ENCODE results near the gene ANKFN1.

- no peak for TF ChIP-seq NFYB (CRISPR knock-in tag; IDR thresholded peaks at IDR 0.05)
- no peak for TF ChIP-seq ZBTB33 (CRISPR knock-in tag; IDR thresholded peaks at IDR 0.05)
- no peak for TF ChIP-seq CREB1 (IDR thresholded peaks at IDR 0.05)
- TF ChIP-seq CREB1 (CRISPR knock-in tag; IDR thresholded peaks at IDR 0.05): no peak
- no peak for TF ChIP-seq CTCF (CRISPR knock-in tag; IDR thresholded peaks at IDR 0.05)
- TF ChIP-seq ZNF563 (CRISPR knock-in tag; IDR thresholded peaks at IDR 0.05): no peak
These were observed 131.2 kb downstream of the ANKFN1 start for GRCh38 chr17:56284482-56284881.

Data from HepG2 (cell line).